Fibroblast of the aortic adventitia (primary cell): ENCODE data around the gene SEMA5B. TPM values are rescaled to one million over a fixed set of nuclear protein-coding genes. Genes with fewer than 3 reads are reported as not detected.

Experiments used
- DNase-seq: peaks from one replicate; pipeline ENCODE4 v3.0.0-alpha.2; 2010; ENCODE audit warnings: low read depth
- H3K4me3 ChIP-seq: 2 replicates; pipeline ENCODE4 v1.5.1; 2011; ENCODE audit warnings: low read depth, mild to moderate bottlenecking, control low read depth, low read length, moderate library complexity
- CTCF ChIP-seq: IDR thresholded peaks from 2 replicates; pipeline ENCODE4 v1.5.1; 2011; ENCODE audit warnings: mild to moderate bottlenecking, low read length, control low read depth, inconsistent platforms; ENCODE audit not compliant: insufficient read depth
- total RNA-seq: library from RNA; depleted of rRNA; stranded (reverse); fragments of >200 nt; gene quantifications from 2 replicates; pipeline ENCODE4 v1.2.3, GENCODE V29; 2012; ENCODE audit warnings: low replicate concordance

SEMA5B gene
- total RNA-seq, 1 donor = 0.18 TPM

- peak; percentile 4 for DNase-seq
- TF ChIP-seq CTCF = no peak
- no peak overlapping the region for H3K4me3 ChIP-seq
Measured at GRCh38 chr3:122902326-122902725, 125.2 kb downstream of the SEMA5B start.

DNA sequence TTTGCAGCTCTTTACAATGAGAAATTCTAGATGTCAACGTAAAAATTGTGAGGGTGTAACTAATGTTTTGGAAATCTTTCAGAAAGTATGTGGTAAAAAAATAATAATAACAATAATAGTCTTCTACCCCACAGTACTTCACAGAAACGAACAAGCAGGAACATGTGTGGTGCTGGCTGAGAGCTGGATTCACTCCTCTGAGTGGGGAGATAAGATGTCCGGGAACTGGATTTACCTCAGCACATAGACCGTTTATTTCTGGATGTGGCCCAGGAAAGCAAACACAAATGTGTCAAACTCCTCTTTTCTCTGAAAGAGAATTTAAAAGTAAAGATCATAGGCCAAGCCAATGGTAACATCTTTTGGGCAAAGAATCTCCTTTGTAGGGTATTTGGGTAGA, 129.3 kb downstream of the SEMA5B start:
- H3K4me3 ChIP-seq = no peak overlapping the region
- peak; percentile 16 for DNase-seq
- no peak for TF ChIP-seq CTCF

GRCh38 chr3:122893754-122894668, 133.6 kb downstream of the SEMA5B start:
- no peak for TF ChIP-seq CTCF
- DNase-seq = peak; percentile 35
- H3K4me3 ChIP-seq = no peak overlapping the region

DNA sequence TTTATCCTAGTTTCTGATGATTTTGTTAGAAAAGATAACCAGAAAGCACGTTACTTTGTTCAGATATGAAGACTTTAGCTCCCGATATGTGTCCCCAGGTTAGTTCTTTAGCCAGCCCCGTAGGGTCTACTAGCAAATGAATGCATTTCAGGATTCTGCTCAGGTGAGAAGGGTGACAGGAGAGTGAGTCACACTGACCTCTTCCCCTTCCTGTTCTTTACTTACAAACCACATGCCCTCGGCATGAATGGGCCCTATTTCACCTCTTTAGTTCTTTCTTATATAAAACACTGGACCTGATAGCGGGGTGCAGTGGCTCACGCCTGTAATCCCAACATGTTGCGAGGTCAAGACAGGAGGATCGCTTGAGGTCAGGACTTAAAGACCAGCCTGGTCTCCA, 134.3 kb downstream of the SEMA5B start:
- TF ChIP-seq CTCF = no peak
- no peak for DNase-seq
- no peak overlapping the region for H3K4me3 ChIP-seq

DNA sequence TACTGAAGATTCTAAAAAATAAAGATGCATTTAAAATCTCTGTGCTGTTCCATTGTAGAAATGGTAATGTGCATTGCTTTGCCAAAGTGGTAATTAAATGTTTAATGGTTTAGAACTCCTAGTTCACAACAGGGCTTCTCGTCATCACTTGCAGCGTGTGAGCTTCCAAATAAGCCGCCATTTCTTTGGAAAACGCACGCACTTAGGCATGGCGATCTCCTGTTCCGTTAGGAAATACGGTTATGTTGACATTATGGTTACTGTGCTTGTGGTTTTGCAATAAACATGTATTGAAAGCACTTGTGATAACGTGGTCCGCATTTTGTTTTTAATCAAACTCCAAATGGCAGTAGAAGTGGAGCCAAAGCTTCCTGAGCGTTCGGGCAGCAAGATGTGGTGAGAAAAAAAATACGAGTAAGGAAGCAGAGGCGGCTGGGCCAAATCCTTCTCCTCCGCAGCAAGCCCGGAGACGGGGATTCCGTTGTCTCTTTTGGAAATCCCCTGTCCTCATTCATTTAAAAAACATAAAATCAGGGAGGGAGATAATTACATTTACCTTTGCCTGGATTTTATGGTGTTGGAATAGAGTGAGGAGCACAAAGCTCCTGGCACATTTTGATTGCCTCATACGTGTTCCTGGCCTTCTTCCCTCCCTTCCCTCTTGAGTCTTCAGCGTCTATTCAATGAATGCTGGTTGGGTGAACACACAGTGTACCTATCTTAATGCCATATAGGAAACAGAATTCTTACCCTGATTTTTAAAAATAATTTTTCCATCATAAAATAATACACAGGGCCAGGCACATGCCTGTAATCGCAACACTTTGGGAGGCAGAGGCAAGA, 135.2 kb downstream of the SEMA5B start:
- H3K4me3 ChIP-seq = no peak overlapping the region
- DNase-seq = no peak
- no peak for TF ChIP-seq CTCF

- peak; percentile 14 for DNase-seq
- H3K4me3 ChIP-seq = no peak overlapping the region
- no peak for TF ChIP-seq CTCF
Measured at GRCh38 chr3:122890720-122891220, 136.8 kb downstream of the SEMA5B start.
